ENCODE measurements around the gene UBE2G1.

The UBE2G1 gene

DNA sequence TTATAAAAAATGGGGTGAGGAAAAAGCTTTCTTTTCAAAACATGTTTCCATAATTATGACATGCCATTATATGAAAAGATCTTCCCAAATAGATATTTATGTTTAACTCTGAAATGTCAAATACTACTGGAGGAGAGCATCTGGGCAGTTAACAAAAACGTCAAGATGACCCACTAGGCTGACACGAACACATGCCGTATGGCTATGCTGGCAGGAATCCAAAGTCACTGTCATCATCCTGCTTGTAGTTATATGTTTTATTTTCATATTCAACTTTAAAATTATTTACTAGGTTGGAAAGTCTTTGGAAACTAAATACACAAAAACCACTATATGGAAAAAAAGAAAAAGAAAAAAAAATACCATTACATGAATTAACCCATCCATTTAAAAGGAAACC lies 130.0 kb downstream of the UBE2G1 start:
- DNase-seq (ENCODE audit: low read depth) = no peak
- TF ChIP-seq, protein P1, sequence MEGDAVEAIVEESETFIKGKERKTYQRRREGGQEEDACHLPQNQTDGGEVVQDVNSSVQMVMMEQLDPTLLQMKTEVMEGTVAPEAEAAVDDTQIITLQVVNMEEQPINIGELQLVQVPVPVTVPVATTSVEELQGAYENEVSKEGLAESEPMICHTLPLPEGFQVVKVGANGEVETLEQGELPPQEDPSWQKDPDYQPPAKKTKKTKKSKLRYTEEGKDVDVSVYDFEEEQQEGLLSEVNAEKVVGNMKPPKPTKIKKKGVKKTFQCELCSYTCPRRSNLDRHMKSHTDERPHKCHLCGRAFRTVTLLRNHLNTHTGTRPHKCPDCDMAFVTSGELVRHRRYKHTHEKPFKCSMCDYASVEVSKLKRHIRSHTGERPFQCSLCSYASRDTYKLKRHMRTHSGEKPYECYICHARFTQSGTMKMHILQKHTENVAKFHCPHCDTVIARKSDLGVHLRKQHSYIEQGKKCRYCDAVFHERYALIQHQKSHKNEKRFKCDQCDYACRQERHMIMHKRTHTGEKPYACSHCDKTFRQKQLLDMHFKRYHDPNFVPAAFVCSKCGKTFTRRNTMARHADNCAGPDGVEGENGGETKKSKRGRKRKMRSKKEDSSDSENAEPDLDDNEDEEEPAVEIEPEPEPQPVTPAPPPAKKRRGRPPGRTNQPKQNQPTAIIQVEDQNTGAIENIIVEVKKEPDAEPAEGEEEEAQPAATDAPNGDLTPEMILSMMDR (IDR thresholded peaks at IDR 0.05; ENCODE audit: insufficient read depth, low read depth, low read length, missing control alignments) = no peak

DNA sequence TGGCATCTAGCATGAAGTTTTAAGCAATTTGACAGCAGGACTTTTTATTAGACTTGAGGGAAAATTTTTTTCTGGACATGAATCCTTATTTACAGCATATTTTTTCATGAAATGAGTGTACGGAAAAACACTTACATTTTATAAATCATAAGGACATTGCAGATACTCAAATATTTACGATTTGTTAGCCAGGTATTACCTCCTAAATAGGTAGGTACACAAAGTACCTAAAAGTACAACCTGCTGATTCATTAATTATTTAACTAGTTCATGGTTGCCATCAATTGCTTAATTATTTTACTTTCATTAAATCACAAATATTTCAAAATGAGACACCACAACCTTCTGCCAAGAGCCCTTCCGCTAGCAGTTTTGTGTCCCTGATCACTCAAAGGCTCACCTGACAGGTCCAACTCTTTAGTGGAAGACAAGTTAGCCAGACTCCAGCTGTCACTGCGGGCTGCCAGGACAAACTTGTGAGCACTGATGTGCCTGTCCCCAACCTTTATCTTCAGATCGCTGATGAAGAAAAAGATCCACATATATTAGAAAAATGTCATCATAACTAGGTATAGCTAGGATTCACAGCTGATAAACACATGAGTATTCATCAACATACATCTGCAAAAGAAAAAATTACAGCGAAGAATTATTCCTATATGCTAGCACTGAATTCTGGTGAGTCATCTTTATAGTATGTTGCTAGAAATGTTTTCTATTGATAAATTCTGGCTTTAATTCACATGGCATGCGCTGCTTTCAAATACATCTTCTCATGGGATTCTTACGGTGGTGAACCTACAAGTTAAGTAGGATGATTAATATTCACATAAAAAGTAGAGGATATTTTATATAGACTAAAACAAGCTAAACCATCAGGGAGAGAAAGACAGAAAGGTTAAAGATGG lies 130.8 kb downstream of the UBE2G1 start:
- H3K4me3 ChIP-seq (ENCODE audit: low read length) = no peak overlapping the region
- TF ChIP-seq, protein P1 (IDR thresholded peaks at IDR 0.05; ENCODE audit: insufficient read depth, low read depth, low read length, missing control alignments) = no peak
- DNase-seq (ENCODE audit: low read depth) = no peak

More for the DNA sequence above, 130.0 kb downstream of the UBE2G1 start:
- no peak overlapping the region for H3K4me3 ChIP-seq (ENCODE audit: low read length)

DNA sequence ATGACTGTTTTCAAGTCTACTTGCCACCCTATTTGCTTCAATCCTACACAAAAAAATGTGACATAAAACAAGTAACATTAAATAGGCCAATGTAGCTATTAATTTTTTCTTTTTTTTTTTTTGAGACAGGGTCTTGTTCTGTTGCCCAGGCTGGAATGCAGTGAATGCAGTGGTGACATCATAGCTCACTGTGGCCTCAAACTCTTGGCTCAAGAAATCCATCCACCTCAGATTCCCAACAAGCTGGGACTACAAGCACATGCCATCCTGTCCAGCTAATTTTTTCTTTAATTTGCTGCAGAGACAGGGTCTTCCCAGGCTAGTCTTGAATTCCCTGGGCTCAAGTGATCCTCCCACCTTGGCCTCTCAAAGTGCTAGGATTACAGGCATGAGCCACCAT lies 132.1 kb downstream of the UBE2G1 start:
- no peak for DNase-seq (ENCODE audit: low read depth)

DNA sequence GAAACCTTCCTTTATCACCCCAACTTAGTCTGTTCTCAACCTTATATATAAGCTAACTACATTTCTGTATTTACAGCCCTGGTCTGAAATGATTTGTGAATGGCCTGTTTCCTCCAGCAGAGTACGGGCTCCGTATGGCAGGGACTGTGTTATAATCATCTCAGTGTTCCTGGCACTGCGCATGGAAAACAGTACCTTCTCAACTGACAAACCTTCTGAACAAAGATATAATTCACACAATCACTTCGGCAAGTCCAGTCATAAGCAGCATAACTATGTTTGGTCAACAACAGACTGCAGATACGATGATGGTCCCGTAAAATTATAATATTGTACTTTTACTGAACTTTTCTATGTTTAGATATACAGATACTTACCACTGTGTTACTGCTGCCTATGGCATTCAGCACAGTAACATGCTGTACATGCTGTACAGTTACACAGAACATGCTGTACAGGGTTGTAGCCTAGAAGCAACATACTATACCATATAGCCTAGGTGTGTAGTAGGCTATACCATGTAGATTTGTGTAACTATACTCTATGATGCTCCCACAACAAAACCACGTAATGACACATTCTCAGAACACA lies 132.7 kb downstream of the UBE2G1 start:
- H3K4me3 ChIP-seq (ENCODE audit: low read length) = no peak overlapping the region
- TF ChIP-seq, protein P1 (IDR thresholded peaks at IDR 0.05; ENCODE audit: insufficient read depth, low read depth, low read length, missing control alignments) = no peak
- DNase-seq (ENCODE audit: low read depth) = no peak

More for the DNA sequence above, 132.1 kb downstream of the UBE2G1 start:
- TF ChIP-seq, protein P1 (IDR thresholded peaks at IDR 0.05; ENCODE audit: insufficient read depth, low read depth, low read length, missing control alignments) = no peak
- H3K4me3 ChIP-seq (ENCODE audit: low read length) = no peak overlapping the region

DNA sequence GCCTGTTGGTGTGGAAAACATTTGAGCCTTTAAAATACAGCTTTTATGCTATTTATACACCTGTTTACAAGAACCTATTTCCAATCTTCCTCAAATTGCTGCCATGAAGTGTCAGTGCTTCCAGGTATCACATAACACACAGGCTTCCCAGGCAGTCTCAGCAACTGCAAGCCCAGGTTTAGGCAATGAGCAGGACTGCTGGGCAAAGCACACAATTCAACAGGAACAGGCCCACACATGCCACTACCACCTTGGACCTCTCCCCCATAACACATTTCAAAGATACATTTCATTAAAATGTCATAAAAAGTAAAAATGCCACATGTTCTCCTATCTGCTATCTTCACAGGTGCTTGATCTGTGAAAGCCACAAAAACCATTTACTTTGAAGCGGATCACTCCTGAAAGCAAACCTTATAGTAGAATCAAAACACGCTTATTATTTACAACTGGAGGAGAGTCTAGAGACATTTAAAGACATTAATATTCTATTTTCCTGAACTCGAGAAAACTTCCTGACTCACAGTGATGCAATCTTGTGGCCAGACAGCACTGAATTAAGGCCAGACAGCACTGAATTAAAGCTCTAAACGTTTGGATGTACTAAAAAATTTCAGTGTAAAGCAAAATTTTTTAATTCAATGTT lies 134.2 kb downstream of the UBE2G1 start:
- TF ChIP-seq, protein P1 (IDR thresholded peaks at IDR 0.05; ENCODE audit: insufficient read depth, low read depth, low read length, missing control alignments) = no peak
- DNase-seq (ENCODE audit: low read depth) = peak; percentile 82
- no peak overlapping the region for H3K4me3 ChIP-seq (ENCODE audit: low read length)

DNA sequence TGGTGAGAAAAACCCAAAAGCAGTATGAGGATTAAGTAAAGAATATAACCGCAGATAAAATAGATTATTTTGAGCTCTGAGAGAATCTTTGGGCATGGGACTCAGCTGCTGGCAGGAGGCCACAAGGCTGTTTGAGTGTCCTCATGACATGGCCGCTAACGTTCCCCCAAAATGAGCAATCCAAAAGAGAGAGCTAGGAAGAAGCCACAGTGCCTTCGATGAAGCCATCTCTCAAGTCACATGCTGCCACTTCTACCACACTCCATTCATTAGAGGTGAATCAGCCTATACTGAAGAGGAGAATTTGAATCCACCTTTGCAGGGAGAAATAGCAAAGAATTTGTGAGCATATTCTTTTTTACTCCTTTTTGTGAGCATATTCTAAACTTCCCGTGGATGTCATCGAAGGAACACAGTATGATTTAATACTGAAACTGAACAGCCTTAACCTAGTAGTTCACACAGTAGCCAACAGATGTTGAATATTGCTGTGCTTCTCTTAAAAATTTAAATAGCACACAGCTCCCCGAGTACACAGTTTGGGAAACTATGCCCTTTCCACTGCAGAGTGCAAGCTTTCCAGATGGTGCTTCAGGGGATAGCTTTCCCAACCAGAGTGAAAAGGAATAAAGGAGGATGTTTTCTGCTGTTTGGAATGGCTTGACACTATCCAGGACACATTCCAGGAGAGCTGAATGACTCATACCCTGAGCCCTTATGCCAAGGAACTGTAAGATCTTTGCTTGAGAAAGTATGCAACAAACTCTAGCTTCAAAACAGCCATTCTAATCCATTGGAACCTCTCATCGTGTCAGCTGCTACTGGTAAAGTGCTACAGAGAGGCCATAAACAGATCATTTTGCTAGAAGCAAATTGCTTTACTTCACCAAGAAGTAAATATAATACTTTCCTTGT lies 136.6 kb downstream of the UBE2G1 start:
- no peak overlapping the region for H3K4me3 ChIP-seq (ENCODE audit: low read length)
- peak; percentile 81 for DNase-seq (ENCODE audit: low read depth)
- TF ChIP-seq, protein P1 (IDR thresholded peaks at IDR 0.05; ENCODE audit: insufficient read depth, low read depth, low read length, missing control alignments) = no peak

Measured in epithelial cell of esophagus (primary cell).